GM19395 (cell line): ENCODE results near the gene CGNL1.

ENCODE experiments used
- ATAC-seq: cut with Tn5 transposase; IDR thresholded peaks from one replicate; pipeline ENCODE4 v1.9.1; 2021; ENCODE audit warnings: mild to moderate bottlenecking, moderate library complexity; ENCODE audit not compliant: unreplicated experiment

CGNL1 gene

GRCh38 chr15:57489122-57489521 is 112.8 kb downstream of the CGNL1 start:
- ATAC-seq, result no peak

- no peak for ATAC-seq
These were observed 117.0 kb downstream of the CGNL1 start for GRCh38 chr15:57493351-57493750.

- no peak for ATAC-seq
These were observed 118.3 kb downstream of the CGNL1 start for GRCh38 chr15:57494581-57494980.

GRCh38 chr15:57495041-57495440 is 118.7 kb downstream of the CGNL1 start:
- ATAC-seq, result no peak

GRCh38 chr15:57495554-57496165 is 119.4 kb downstream of the CGNL1 start:
- ATAC-seq, result no peak

GRCh38 chr15:57496594-57496945 is 120.3 kb downstream of the CGNL1 start:
- no peak for ATAC-seq

GRCh38 chr15:57496946-57497869 is 120.9 kb downstream of the CGNL1 start:
- ATAC-seq, result no peak

- ATAC-seq, result no peak
These were observed 124.0 kb downstream of the CGNL1 start for GRCh38 chr15:57500256-57500655.

- no peak for ATAC-seq
These were observed 124.8 kb downstream of the CGNL1 start for GRCh38 chr15:57500979-57501576.

- ATAC-seq, result no peak
These were observed 125.8 kb downstream of the CGNL1 start for GRCh38 chr15:57502116-57502515.

GRCh38 chr15:57503051-57503702 is 126.9 kb downstream of the CGNL1 start:
- no peak for ATAC-seq

GRCh38 chr15:57503911-57504598 is 127.8 kb downstream of the CGNL1 start:
- ATAC-seq, result no peak

- ATAC-seq, result no peak
These were observed 128.3 kb downstream of the CGNL1 start for GRCh38 chr15:57504599-57504940.

GRCh38 chr15:57505056-57505715 is 128.9 kb downstream of the CGNL1 start:
- ATAC-seq, result no peak

- ATAC-seq, result no peak
These were observed 129.7 kb downstream of the CGNL1 start for GRCh38 chr15:57505949-57506391.

- no peak for ATAC-seq
These were observed 130.1 kb downstream of the CGNL1 start for GRCh38 chr15:57506422-57506821.

- no peak for ATAC-seq
These were observed 130.8 kb downstream of the CGNL1 start for GRCh38 chr15:57507111-57507510.

- ATAC-seq, result no peak
These were observed 132.8 kb downstream of the CGNL1 start for GRCh38 chr15:57509126-57509525.

GRCh38 chr15:57509965-57510364 is 133.7 kb downstream of the CGNL1 start:
- no peak for ATAC-seq

- ATAC-seq, result no peak
These were observed 134.3 kb downstream of the CGNL1 start for GRCh38 chr15:57510647-57511046.
